ENCODE data around the gene GHRL.

GHRL gene

GRCh38 chr3:10327592-10327991 is 34.8 kb upstream of the GHRL start:
- DNase-seq (ENCODE audit: low read depth), result no peak

DNA sequence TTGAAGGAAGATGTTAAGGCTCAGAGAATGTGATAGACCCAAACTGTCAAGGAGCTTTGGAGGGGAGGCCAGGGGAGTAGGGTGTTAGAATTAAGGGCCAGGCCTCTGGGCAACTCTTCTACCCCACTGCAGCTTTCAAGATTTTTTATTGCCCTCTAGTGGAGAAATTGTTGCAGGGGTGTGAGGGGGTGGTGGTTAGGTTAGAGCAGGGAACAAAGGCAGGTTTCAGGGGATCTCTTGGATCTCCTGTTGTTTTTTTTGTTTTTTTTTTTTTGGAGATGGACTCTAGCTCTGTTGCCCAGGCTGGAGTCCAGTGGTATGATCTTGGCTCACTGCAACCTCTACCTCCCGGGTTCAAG is 29.6 kb upstream of the GHRL start:
- no peak for DNase-seq (ENCODE audit: low read depth)

DNA sequence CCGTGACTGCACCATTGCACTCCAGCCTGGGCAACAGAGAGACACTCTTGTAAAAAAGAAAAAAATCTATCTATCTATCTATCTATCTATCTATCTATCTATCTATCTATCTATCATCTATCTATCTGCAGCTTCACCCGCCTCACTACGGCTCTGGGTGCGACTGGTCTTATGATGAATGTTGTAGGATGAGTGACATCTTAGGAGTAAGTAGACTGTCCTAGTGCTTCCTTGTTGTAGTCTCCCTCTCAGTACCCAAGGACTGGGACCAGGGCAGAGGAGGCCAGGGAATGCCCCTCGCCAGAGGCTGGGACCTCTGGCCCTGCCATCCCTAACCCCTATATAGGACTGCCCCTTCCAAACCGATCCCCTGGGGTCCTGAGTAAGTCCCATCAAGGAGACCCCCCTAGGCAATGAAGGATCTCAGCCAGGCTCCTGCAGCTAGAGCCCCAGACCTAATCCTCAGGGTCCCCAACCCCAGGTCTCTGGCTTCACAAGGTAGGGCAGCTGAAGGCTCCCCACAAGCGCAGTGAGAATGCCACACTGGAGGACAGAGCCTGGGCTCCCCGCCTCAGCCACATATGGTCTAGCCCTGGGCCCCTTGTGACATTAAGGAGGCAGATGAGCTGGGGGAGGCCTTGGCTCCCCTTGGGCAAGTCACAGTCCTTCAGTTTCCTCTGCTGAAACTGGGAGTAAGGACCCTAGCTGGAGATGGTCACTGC is 29.0 kb upstream of the GHRL start:
- DNase-seq (ENCODE audit: low read depth), result no peak

DNA sequence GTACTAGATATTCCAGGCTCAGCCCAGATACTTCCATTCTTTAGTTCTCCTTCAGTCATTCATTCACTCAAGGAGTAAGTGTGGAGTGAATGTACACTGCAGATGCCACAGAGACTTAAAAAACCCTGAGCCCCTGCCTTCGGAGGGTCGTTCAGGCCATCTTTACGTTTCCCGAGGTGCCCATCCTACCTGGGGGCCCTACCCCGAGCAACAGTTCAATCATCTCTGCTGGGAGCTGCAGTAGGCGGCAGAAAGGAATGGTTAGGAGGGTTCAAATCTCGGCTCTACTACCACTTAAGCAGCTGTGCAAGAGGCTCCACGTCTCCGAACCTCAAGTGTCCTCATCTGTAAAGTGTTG is 27.6 kb upstream of the GHRL start:
- DNase-seq (ENCODE audit: low read depth), result no peak

- DNase-seq (ENCODE audit: low read depth), result no peak
Observed at GRCh38 chr3:10319804-10320203, 27.1 kb upstream of the GHRL start.

DNA sequence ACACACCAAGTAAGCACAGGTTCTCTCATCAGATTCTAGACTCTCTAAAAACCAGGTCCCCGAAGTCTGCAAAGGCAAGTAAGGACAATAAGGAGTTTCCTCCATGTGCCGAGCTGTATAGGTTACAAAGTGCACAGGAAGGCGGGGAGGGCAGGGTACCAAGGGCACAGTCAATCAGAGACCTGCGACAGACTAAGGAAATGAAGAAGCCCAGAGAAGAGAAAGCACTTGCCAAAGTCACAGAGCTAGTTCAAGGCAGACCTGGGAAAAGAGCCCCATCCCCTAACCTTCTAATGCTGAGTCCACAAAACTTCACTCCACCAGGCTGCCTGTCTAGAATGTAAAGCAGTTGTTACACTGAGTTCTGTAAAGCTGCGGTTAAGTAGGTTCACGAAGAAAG is 26.5 kb upstream of the GHRL start:
- DNase-seq (ENCODE audit: low read depth), result no peak

GRCh38 chr3:10317961-10318350 is 25.2 kb upstream of the GHRL start:
- DNase-seq (ENCODE audit: low read depth), result no peak

GRCh38 chr3:10317311-10317960 is 24.7 kb upstream of the GHRL start:
- DNase-seq (ENCODE audit: low read depth), result no peak

- DNase-seq (ENCODE audit: low read depth), result no peak
Observed at GRCh38 chr3:10315771-10316344, 23.1 kb upstream of the GHRL start.

- DNase-seq (ENCODE audit: low read depth), result no peak
Observed at GRCh38 chr3:10315101-10315500, 22.4 kb upstream of the GHRL start.

GRCh38 chr3:10312861-10313260 is 20.1 kb upstream of the GHRL start:
- DNase-seq (ENCODE audit: low read depth), result no peak

GRCh38 chr3:10312391-10312790 is 19.6 kb upstream of the GHRL start:
- DNase-seq (ENCODE audit: low read depth), result no peak

DNA sequence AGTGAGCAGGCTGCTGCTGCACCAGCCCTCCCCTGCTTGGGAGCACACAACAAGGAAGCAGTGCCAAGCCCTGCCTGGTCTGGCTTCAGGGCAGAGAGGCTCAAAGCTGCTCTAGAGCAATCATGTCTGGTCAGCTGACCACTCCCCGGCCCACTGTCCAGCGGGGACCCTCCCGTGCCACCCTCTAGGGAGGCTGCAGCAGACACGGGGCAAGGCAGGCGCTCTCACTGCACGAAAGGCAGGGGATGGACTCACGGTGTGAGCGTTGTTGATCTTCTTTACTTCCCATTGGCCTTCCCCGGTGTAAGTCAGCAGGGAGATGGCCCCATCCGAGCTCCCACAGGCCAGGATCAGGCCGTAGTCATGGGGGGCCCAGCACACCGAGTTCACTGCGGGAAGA is 19.0 kb upstream of the GHRL start:
- DNase-seq (ENCODE audit: low read depth), result no peak

- no peak for DNase-seq (ENCODE audit: low read depth)
Observed at GRCh38 chr3:10310578-10310977, 17.8 kb upstream of the GHRL start.

GRCh38 chr3:10309736-10310135 is 17.0 kb upstream of the GHRL start:
- no peak for DNase-seq (ENCODE audit: low read depth)

- no peak for DNase-seq (ENCODE audit: low read depth)
Observed at GRCh38 chr3:10308678-10309077, 15.9 kb upstream of the GHRL start.

DNA sequence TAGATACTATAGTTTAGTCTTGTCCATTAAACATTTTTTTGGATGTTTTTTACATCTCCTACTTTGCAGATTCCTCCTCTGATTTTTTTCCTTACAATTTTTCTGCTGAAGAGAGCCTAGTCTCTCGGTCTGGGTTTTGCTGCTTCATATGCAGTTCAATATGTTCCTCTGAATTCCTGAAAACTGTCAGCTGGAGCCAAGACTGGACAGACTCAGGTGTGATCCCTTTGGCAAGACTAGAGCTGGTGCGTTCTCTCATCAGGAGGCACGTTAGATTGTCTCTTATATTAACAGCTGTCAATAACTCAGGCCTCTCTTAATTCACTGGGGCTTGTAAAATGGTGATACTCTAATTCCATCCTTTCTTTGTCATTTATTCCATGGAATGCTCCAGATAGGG is 13.4 kb upstream of the GHRL start:
- no peak for DNase-seq (ENCODE audit: low read depth)

DNA sequence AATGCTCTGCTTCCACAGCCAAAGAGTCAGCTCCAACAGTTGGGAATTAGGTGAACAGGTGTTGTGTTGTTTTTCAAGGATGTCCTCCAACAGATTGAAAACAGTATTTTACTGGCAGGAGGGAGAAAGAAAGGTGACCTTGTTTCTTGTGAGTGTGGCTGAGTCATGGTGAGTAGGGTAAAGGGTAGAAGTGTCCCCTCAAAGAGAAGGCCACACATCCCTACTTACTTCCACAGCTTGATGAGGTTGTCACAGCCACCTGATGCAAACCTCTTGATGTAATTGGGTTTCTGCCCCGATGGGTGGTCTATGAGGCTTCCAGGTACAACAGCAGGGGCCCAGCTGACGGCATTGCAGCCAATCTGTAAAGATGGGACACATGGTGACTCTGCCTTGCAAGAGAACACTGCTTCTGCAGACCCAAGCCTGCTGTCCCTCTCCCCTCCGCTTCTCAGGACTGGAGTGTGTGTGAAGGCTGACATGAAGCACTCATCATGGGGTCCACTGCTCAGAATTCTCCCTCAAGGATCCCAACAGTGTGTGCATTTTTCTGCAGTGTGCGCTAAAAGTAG is 12.7 kb upstream of the GHRL start:
- no peak for DNase-seq (ENCODE audit: low read depth)

- DNase-seq (ENCODE audit: low read depth), result no peak
Observed at GRCh38 chr3:10304905-10305304, 12.2 kb upstream of the GHRL start.

DNA sequence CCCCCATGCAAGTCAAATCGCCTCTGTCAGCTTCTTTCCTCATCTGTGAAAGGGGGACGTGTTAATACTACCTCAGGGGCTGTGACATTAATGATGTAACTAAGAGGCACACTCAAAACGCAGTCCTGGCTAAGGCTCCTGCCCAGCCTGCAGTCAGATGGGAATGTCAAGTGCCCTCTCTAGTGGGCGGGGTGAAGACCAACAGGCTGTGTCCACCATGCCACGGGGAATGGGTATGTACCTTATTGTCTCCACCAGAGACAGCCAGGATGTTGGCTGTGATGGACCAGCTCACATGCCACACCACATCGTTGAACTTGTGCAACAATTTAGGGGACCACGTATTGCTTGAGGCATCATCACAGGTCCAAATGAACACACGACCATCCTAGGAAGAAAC is 11.0 kb upstream of the GHRL start:
- DNase-seq (ENCODE audit: low read depth), result no peak

DNA sequence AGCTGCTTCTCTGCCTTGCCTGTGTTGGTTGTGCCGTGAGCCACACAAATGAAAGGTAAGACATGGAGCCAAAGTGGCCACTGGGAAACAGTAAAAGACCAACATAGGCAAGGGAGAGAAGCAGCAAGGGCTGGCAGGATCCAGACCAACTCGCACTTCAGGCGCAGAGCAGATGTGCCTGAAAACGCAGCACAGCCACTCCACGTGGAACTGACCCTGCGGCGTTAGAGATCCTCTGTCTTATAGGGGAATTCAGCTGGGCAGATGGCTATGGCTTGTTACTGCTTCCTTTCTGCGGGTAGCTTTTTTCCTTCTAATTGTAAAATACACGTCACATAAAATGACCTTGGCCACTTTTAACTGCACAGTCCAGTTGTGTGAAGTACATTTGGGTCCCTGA is 10.4 kb upstream of the GHRL start:
- no peak for DNase-seq (ENCODE audit: low read depth)

DNA sequence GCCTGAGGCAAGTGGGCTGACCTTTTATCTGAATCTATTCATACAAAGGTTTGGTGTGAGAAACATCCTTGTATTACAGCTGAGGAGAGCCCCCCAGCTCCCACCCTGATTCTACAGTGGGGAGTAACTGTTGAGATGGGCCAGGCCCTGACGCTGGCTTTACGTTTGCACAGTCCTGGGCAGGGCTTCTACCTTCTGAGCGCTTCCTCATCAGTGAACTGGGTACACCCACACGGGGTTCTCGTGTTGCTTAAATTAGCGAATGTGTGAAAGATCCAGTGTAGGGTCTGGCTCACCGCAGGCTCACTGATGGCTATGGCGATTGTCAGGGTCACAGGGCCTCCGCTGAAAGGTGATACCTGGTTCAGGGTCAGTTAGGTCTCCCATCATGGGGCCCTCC is 7.3 kb upstream of the GHRL start:
- no peak for DNase-seq (ENCODE audit: low read depth)

- no peak for DNase-seq (ENCODE audit: low read depth)
Observed at GRCh38 chr3:10299679-10300078, 6.9 kb upstream of the GHRL start.

DNA sequence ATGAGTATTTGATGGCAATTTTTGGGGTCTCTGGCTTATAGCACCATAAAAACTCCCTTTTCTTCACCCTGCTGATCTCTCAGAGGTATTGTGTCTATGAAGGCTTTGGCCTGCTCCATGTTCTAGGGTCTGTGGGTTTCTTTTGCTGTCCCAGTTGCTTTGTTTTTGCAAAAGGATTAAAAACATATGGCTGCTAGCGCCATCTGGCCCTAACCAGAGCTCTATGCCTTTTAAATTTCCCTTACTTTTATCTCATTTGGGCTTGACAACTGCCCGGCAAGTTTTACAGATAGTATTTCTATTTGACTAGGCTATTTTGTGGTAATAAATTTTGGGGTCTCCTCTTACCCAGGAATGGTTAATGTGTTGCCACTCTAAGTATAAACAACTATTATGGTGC is 6.4 kb upstream of the GHRL start:
- no peak for DNase-seq (ENCODE audit: low read depth)

All from stimulated activated CD8-positive, alpha-beta memory T cell treated with anti-CD3 and anti-CD28 coated beads, Interleukin-12 subunit alpha, Interleukin-12 subunit beta, amount 100 ng/mL, for 1 hour (primary cell).